Breast epithelium (tissue), 3 donors: ENCODE data around the gene SH3BGRL.

Source experiments
- POLR2A ChIP-seq: fragments of 450-650 bp; IDR thresholded peaks from one replicate; pipeline ENCODE4 v1.6.1; 2016; ENCODE audit warnings: antibody characterized with exemption, mild to moderate bottlenecking, moderate library complexity
- POLR2AphosphoS5 ChIP-seq, 3 donors: sonication (generic); formaldehyde crosslinking; IDR thresholded peaks; one replicate each; pipeline ENCODE4 v1.6.1; 2017; ENCODE audit warnings: antibody characterized with exemption in 3 of 3
- TF ChIP-seq, protein P1 (sequence below), 3 donors: fragments of 450-650 bp; IDR thresholded peaks; one replicate each; pipeline ENCODE4 v1.5.1; 2016 to 2017; ENCODE audit warnings: antibody characterized with exemption in 3 of 3, mild to moderate bottlenecking in 3 of 3, moderate library complexity in 3 of 3

DNA sequence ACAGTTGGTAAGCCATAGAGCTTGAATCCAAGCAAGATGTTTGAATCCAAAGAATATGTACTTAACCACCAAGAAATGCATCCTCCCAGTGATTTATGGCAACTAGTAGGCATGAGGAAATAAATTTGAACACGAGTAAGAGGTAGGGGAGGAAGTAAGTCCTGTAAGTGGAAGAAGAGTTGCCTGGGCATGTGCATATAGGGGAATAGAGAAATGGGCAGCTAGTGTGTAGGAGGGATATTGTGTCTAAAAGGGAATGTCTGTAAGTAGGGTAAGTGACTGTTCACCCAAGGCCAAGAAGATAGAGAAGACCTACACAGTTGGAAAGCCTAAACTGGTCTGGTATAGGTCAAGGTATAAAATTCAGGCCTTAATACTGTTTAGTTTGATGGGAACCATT lies 4.6 kb downstream of the SH3BGRL start:
- no peak for TF ChIP-seq POLR2AphosphoS5 (IDR thresholded peaks at IDR 0.05)
- TF ChIP-seq, protein P1, sequence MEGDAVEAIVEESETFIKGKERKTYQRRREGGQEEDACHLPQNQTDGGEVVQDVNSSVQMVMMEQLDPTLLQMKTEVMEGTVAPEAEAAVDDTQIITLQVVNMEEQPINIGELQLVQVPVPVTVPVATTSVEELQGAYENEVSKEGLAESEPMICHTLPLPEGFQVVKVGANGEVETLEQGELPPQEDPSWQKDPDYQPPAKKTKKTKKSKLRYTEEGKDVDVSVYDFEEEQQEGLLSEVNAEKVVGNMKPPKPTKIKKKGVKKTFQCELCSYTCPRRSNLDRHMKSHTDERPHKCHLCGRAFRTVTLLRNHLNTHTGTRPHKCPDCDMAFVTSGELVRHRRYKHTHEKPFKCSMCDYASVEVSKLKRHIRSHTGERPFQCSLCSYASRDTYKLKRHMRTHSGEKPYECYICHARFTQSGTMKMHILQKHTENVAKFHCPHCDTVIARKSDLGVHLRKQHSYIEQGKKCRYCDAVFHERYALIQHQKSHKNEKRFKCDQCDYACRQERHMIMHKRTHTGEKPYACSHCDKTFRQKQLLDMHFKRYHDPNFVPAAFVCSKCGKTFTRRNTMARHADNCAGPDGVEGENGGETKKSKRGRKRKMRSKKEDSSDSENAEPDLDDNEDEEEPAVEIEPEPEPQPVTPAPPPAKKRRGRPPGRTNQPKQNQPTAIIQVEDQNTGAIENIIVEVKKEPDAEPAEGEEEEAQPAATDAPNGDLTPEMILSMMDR (IDR thresholded peaks at IDR 0.05) = no peak
- no peak for TF ChIP-seq POLR2A
